GM19455 (cell line): ENCODE results near the gene CLSTN2.

Source experiments
- ATAC-seq: cut with Tn5 transposase; IDR thresholded peaks from one replicate; pipeline ENCODE4 v1.9.1; 2021; ENCODE audit not compliant: unreplicated experiment

The CLSTN2 gene

DNA sequence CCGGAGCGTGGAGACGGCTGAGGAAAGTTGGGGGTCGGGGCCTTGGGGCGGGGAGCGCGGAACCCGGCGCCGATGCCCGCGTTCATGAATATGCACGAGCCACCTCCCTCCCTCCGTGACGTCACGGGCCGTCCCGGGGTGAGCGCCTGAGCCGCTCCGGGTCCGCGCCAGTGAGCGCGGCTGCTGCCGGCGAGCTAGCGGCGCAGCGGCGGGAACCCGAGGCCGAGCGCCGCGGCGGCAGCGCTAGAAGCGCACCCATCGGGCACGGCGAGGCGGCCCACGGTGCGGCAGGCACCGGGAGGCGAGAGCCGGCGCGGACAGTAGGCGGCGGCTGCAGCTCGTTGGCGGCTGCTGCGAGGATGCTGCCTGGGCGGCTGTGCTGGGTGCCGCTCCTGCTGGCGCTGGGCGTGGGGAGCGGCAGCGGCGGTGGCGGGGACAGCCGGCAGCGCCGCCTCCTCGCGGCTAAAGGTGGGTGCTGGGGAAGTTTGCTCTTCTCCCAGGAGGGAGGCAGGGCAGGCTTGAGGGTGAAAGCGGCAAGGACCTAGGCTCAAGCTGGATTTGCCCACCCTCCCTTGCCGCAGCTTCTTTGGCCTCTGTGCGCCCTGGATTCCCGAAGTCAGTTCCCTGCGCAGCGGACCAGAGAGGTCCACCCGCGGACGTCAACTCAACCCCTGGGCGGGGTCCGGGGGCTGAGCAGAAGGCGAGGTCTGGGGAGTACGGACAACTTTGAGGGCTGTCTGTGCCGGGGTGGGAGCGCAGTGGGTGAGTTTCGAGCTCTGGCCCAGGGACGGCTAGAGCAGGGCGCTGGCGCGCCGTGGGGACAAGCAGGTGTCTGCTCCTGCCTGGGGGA, at the start of gene CLSTN2:
CLSTN2 (plus strand) TSS at position 170 of the 850 bp plus-strand sequence.
- ATAC-seq = no peak

GRCh38 chr3:139887431-139887830, 47.6 kb upstream of the CLSTN2 start:
- no peak for ATAC-seq

GRCh38 chr3:139888561-139889140, 46.3 kb upstream of the CLSTN2 start:
- no peak for ATAC-seq

DNA sequence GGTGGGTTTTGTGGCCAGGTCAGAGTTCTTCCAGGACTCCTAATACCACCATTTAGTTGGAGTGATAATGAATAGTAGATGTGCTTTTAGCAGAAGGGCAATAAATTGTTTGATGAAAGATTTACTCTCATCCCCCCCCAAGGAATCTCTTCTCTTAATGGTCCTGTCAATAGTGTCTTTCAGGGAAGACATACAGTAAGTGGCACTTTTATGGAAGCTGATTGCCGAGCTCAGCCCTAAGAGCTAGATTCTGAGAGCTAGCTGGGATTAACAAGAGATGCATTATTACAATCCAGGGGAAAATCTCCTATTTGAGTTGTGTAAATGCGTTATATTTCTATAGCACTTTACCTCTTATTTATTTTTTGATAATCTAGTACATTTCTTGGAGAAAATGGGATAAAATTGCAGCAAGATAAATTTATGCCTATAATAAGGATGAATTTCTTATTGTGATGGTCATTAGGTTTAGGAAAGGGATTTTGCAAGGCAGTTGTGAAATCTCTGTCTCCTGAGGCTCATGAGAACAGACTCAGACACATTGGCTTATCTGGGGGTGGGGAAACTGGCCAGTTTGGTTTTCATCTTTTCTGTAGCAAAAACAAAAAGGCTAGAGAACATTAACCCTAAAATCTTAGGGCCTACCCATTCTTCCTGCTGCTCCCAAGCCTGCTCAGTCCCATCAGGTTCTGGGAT, 41.6 kb upstream of the CLSTN2 start:
- ATAC-seq = no peak

- ATAC-seq = no peak
Measured at GRCh38 chr3:139893963-139894642, 40.9 kb upstream of the CLSTN2 start.

- no peak for ATAC-seq
Measured at GRCh38 chr3:139894643-139894989, 40.4 kb upstream of the CLSTN2 start.

- ATAC-seq = no peak
Measured at GRCh38 chr3:139897759-139898158, 37.2 kb upstream of the CLSTN2 start.

- ATAC-seq = no peak
Measured at GRCh38 chr3:139906418-139906817, 28.6 kb upstream of the CLSTN2 start.

GRCh38 chr3:139909811-139910210, 25.2 kb upstream of the CLSTN2 start:
- no peak for ATAC-seq

- no peak for ATAC-seq
Measured at GRCh38 chr3:139916271-139916670, 18.7 kb upstream of the CLSTN2 start.

DNA sequence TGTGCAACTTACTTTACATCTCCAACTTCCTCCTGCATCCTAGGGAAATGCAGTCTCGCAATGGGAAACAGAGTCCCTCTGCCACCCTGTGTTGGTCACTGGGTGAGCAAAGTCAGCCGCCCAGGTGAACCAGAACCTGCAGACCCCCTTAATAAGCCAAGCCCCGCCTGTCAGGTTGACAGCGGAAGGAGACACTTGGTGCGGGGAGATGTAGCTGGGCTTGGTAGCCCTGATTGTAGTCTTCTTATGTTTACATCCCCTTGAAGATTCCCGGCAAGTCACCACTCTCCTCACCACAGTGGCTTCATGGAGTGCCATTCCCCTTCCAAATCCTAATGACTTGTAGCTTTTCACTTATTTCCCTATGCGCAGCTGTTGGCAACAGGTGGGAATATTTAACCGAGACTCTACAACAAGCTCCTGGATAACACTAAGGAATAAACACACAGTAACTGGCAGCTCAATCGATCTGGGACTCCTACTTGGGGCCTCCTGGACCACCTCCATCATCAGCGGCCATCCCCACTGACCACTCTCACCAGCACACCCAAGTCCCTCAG, 17.7 kb upstream of the CLSTN2 start:
- ATAC-seq = no peak

GRCh38 chr3:139928708-139929505, 6.1 kb upstream of the CLSTN2 start:
- no peak for ATAC-seq

GRCh38 chr3:139930211-139930610, 4.8 kb upstream of the CLSTN2 start:
- ATAC-seq = no peak

GRCh38 chr3:139933766-139934165, 1.2 kb upstream of the CLSTN2 start:
- no peak for ATAC-seq

- no peak for ATAC-seq
Measured at GRCh38 chr3:139934613-139935015, 371 bp upstream of the CLSTN2 start.

GRCh38 chr3:139935866-139936817, 1.2 kb downstream of the CLSTN2 start:
- no peak for ATAC-seq

GRCh38 chr3:139937674-139938279, 2.8 kb downstream of the CLSTN2 start:
- no peak for ATAC-seq

DNA sequence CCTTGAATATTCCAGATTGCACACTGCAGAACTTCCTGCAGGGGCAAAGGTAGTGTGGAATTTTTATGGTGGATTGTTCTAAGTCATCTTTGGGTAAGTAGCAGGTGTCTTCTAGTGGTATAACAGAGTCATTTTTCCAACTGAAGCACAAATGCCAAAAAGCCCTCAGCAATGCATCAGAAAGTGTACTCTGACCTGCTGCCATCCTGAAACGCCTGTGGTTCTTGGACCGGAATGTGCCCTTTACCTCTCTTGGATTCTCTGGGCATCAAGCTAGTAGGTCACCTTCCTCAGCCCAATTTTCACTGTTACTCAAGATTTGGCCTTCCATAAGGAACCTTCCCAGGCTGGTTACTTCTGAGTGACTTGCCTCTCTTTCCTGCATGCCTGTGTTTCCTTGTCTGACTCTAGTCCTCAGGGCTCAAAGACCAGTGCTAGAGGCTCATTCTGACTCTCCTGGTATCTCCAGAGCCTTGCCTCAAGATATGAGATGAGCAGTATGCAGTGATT, 4.8 kb downstream of the CLSTN2 start:
- ATAC-seq = no peak

- ATAC-seq = no peak
Measured at GRCh38 chr3:139940622-139941021, 5.6 kb downstream of the CLSTN2 start.
